Activated T-cell treated with anti-CD3 and anti-CD28 coated beads, Interleukin-2, amount 50 U/mL, for 24 hours (primary cell): ENCODE results near the gene FOXJ1.
"Not testable (repeated sequence)": the region's sequence is repeated elsewhere in the genome, so short reads cannot be mapped to it uniquely, and the experiment has no call there.

Experiments used
- DNase-seq: peaks from one replicate; pipeline ENCODE4 v3.0.0-alpha.2; 2020
- H3K27ac Mint-ChIP-seq: 2 replicates; pipeline ENCODE4 v1.8.0; 2020; ENCODE audit warnings: mild to moderate bottlenecking, mixed read lengths
- H3K27me3 Mint-ChIP-seq: 2 replicates; pipeline ENCODE4 v1.8.0; 2020; ENCODE audit warnings: mixed read lengths
- H3K36me3 Mint-ChIP-seq: 2 replicates; pipeline ENCODE4 v1.8.0; 2020; ENCODE audit warnings: low read depth, mixed read lengths
- H3K4me1 Mint-ChIP-seq: 2 replicates; pipeline ENCODE4 v1.8.0; 2020; ENCODE audit warnings: low read depth, mixed read lengths
- H3K4me3 Mint-ChIP-seq: 2 replicates; pipeline ENCODE4 v1.8.0; 2020; ENCODE audit warnings: mild to moderate bottlenecking, moderate library complexity, mixed read lengths
- H3K9me3 Mint-ChIP-seq: 2 replicates; pipeline ENCODE4 v1.8.0; 2020; ENCODE audit warnings: mixed read lengths

Gene FOXJ1, protein sequence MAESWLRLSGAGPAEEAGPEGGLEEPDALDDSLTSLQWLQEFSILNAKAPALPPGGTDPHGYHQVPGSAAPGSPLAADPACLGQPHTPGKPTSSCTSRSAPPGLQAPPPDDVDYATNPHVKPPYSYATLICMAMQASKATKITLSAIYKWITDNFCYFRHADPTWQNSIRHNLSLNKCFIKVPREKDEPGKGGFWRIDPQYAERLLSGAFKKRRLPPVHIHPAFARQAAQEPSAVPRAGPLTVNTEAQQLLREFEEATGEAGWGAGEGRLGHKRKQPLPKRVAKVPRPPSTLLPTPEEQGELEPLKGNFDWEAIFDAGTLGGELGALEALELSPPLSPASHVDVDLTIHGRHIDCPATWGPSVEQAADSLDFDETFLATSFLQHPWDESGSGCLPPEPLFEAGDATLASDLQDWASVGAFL

DNA sequence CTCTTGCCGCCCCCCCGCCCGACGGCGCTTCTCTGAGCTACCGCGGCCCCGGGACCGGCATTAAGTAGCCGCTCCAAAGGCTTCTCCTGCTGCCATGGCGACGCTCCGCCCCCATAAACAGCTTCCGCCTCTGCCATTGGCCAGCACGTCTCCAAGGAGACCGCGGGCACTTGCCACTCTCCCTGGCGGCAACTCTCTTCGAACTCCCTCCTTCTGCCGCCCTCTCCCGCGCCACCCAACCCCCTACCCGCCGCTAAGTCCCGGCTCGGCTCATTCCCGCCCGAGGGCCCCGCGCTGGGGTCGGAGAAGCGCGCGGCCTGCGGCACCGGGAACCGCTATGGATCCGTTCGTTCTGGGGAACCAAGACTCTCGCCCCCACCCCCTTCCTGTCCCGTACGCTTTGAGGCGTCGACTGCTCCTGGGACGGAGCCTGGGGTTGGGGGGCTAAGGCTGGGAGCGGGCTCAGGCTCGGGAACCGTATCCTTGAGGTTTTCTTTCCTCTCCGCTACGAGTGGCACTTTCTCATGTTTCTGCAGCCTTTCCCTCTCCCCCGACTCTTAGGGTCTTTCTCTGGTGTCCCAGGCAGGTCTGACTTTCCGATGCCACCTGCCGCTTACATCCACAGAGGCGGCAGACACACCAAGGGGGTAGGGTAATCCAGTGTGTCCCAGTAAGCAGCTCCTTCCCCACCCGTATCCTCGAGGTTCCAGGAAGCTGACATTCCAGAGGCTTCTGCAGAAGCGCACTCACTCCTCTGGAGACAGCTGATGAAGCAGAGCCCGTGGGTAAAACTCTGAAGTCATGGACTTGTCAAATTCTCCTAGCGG is at the start of gene FOXJ1:
Gene FOXJ1 (minus strand): TSS at position 34 of the 827 bp plus-strand sequence. CDS start 850 bp downstream, outside the sequence.
- H3K27ac Mint-ChIP-seq: peak within 1 kb of the TSS; percentile 77
- H3K9me3 Mint-ChIP-seq: no peaks in the 10 kb centered on the region
- H3K4me3 Mint-ChIP-seq: peak within 1 kb of the TSS; percentile 69
- peaks cover 60% of the 10 kb centered on the region for H3K4me1 Mint-ChIP-seq
- peaks cover 6% of the 10 kb centered on the region for H3K27me3 Mint-ChIP-seq
- peak; percentile 95 for DNase-seq
- peaks cover 5% of the 10 kb centered on the region for H3K36me3 Mint-ChIP-seq

- H3K36me3 Mint-ChIP-seq: peaks cover 27% of the 10 kb centered on the region
- H3K9me3 Mint-ChIP-seq: no peaks in the 10 kb centered on the region
- peaks cover 83% of the 10 kb centered on the region for H3K4me1 Mint-ChIP-seq
- H3K27ac Mint-ChIP-seq: peak overlapping the region; percentile 95
- H3K27me3 Mint-ChIP-seq: no peaks in the 10 kb centered on the region
- DNase-seq: no peak
- H3K4me3 Mint-ChIP-seq: peak overlapping the region; percentile 41
Observed at GRCh38 chr17:76189741-76190140, 48.7 kb upstream of the FOXJ1 start.

DNA sequence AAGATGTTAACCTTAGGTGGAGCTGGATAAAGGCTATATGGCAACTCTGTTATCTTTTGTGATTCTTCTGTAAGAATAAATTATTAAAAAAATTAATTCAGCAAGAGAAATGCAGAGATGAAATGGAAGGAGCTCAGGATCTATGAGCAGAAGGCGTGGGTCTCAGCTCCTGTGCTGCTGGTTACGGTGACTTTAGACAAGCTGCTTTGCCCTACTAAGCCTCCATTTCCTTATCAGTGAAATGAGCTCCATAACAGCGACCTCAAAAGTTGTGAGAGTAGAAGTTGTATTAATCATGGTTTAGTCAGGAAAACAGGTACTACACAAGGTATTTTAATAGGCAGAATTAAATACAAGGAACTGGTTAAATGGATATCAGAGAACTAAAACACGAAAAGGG is 48.2 kb upstream of the FOXJ1 start:
- H3K27ac Mint-ChIP-seq: peak overlapping the region; percentile 95
- H3K4me3 Mint-ChIP-seq: peak overlapping the region; percentile 41
- H3K4me1 Mint-ChIP-seq: peaks cover 84% of the 10 kb centered on the region
- DNase-seq: no peak
- H3K27me3 Mint-ChIP-seq: no peaks in the 10 kb centered on the region
- no peaks in the 10 kb centered on the region for H3K9me3 Mint-ChIP-seq
- H3K36me3 Mint-ChIP-seq: peaks cover 25% of the 10 kb centered on the region

GRCh38 chr17:76188213-76189016 is 47.4 kb upstream of the FOXJ1 start:
- H3K4me1 Mint-ChIP-seq: peaks cover 79% of the 10 kb centered on the region
- H3K27me3 Mint-ChIP-seq: no peaks in the 10 kb centered on the region
- peak overlapping the region; percentile 95 for H3K27ac Mint-ChIP-seq
- no peak for DNase-seq
- H3K9me3 Mint-ChIP-seq: no peaks in the 10 kb centered on the region
- no peak overlapping the region for H3K4me3 Mint-ChIP-seq
- H3K36me3 Mint-ChIP-seq: peaks cover 21% of the 10 kb centered on the region

DNA sequence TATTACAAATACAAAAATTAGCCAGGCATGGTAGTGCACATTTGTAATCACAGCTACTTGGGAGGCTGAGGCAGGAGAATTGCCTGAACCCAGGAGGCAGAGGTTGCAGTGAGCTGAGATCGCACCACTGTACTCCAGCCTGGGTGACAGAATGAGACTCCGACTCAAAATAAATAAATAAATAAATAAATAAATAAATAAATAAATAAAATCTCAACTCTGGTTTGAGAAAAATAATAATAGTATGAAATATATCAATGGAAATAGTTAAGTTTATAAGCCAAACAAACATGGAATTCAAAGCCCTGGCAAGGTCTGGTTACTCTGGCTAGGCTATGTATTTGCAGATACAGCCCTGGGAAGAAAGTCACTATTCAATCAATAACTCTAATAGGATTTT is 45.7 kb upstream of the FOXJ1 start:
- H3K9me3 Mint-ChIP-seq, H3K4me3 Mint-ChIP-seq, H3K27me3 Mint-ChIP-seq, DNase-seq: not testable (repeated sequence)
- H3K4me1 Mint-ChIP-seq: peaks cover 70% of the 10 kb centered on the region
- peaks cover 24% of the 10 kb centered on the region for H3K36me3 Mint-ChIP-seq
- H3K27ac Mint-ChIP-seq: peak overlapping the region; percentile 77

DNA sequence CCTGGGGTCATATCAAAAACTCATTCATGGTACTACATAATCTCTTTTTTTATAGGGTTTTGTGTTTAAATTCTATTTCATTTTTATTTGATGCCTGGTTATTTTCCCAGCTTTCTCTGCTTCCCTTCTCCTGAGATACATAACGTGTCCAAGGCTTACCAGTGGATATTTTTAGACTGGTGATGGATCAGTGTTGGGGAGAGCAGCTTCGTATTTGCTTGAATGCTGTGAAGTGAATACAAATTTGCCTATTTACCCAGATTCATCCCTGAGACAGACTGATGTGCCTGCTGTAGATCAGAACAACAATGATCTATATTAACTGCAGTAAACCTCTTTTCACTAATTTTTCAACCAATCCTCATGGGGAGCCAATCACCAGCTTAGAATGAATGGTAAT is 43.2 kb upstream of the FOXJ1 start:
- Mint-ChIP-seq H3K4me3 (no peak overlapping the region), H3K36me3 (peaks cover 24% of the 10 kb centered on the region), H3K27me3 (no peaks in the 10 kb centered on the region), H3K27ac (no peak overlapping the region), H3K9me3 (no peaks in the 10 kb centered on the region), H3K4me1 (peaks cover 70% of the 10 kb centered on the region)
- no peak for DNase-seq

GRCh38 chr17:76182016-76182764 is 41.1 kb upstream of the FOXJ1 start:
- H3K9me3 Mint-ChIP-seq: no peaks in the 10 kb centered on the region
- H3K36me3 Mint-ChIP-seq: peaks cover 14% of the 10 kb centered on the region
- peak overlapping the region; percentile 48 for H3K4me3 Mint-ChIP-seq
- H3K4me1 Mint-ChIP-seq: peaks cover 73% of the 10 kb centered on the region
- peak; percentile 98 for DNase-seq
- no peaks in the 10 kb centered on the region for H3K27me3 Mint-ChIP-seq
- H3K27ac Mint-ChIP-seq: peak overlapping the region; percentile 91

DNA sequence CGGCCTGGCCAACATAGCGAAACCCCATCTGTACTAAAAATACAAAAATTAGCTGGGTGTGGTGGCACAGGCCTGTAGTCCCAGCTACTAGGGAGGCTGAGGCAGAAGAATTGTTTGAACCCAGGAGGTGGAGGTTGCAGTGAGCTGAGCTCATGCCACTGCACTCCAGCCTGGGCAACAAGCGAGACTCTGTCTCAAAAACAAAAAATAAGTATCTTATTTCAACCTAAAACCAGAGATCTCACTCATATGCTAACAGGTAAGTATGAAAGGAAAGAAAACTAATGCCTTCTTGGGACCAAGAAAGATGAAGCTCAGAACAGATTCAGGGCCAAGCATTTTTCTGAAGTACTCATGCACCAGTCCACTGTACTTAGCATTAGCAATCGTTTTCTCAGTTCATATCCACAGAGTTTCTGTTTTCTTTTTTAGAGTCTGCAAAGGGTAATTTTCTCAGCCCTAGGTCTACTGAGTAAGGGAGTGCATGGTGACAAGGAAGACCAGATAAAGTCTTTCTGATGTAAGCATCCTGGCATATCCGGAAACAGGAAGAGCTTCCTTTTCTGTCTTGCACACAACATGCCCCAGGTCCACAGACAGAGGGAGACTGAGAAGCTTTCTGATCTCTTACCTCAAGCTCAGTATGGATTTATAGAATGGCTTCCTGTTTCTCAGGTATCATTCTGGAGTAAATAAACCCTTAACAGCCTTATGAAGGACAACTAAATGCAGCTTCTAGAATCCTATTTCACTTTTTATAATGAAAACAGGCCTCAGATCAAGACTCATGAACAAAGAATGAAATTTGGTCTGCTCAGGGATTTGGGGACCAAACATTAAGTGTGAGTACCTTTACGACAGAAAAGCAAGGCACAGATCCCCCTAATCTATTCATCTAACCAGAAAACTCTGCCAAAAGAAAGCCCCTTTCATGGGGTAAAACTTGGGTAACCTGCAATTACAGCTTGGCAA is 38.7 kb upstream of the FOXJ1 start:
- peak overlapping the region; percentile 94 for H3K27ac Mint-ChIP-seq
- no peaks in the 10 kb centered on the region for H3K9me3 Mint-ChIP-seq
- no peak for DNase-seq
- peak overlapping the region; percentile 64 for H3K4me3 Mint-ChIP-seq
- no peaks in the 10 kb centered on the region for H3K27me3 Mint-ChIP-seq
- H3K4me1 Mint-ChIP-seq: peaks cover 69% of the 10 kb centered on the region
- peaks cover 9% of the 10 kb centered on the region for H3K36me3 Mint-ChIP-seq

DNA sequence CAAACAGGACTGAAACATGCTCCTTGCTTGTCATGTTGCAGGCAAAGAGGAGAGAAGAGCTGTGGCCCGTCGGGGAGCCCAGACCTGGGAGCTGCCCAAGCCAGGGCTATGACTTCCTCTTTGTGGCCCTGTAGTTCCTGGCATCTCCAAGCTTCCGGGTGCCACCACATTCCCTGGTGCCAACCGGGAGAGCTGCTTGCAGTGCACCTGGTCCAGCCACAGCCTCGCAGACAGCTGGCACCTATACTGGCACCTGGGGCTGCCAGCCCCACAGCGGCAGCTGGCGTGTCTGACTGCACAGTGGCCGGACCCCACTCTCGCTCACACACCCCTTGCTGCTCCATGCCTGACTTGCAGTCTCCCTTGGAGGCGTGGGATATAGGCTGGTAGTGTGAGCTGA is 37.1 kb upstream of the FOXJ1 start:
- no peak for DNase-seq
- H3K4me3 Mint-ChIP-seq: no peak overlapping the region
- H3K9me3 Mint-ChIP-seq: no peaks in the 10 kb centered on the region
- peaks cover 62% of the 10 kb centered on the region for H3K4me1 Mint-ChIP-seq
- H3K27ac Mint-ChIP-seq: peak overlapping the region; percentile 71
- H3K36me3 Mint-ChIP-seq: peaks cover 8% of the 10 kb centered on the region
- H3K27me3 Mint-ChIP-seq: no peaks in the 10 kb centered on the region

GRCh38 chr17:76176701-76177574 is 35.9 kb upstream of the FOXJ1 start:
- peaks cover 8% of the 10 kb centered on the region for H3K36me3 Mint-ChIP-seq
- DNase-seq: no peak
- peaks cover 57% of the 10 kb centered on the region for H3K4me1 Mint-ChIP-seq
- H3K27ac Mint-ChIP-seq: peak overlapping the region; percentile 29
- H3K27me3 Mint-ChIP-seq: no peaks in the 10 kb centered on the region
- no peak overlapping the region for H3K4me3 Mint-ChIP-seq
- H3K9me3 Mint-ChIP-seq: no peaks in the 10 kb centered on the region

- H3K27me3 Mint-ChIP-seq: no peaks in the 10 kb centered on the region
- H3K4me1 Mint-ChIP-seq: peaks cover 33% of the 10 kb centered on the region
- H3K27ac Mint-ChIP-seq: no peak overlapping the region
- H3K36me3 Mint-ChIP-seq: peaks cover 15% of the 10 kb centered on the region
- H3K9me3 Mint-ChIP-seq: no peaks in the 10 kb centered on the region
- no peak overlapping the region for H3K4me3 Mint-ChIP-seq
- no peak for DNase-seq
Observed at GRCh38 chr17:76174037-76174436, 33.0 kb upstream of the FOXJ1 start.

DNA sequence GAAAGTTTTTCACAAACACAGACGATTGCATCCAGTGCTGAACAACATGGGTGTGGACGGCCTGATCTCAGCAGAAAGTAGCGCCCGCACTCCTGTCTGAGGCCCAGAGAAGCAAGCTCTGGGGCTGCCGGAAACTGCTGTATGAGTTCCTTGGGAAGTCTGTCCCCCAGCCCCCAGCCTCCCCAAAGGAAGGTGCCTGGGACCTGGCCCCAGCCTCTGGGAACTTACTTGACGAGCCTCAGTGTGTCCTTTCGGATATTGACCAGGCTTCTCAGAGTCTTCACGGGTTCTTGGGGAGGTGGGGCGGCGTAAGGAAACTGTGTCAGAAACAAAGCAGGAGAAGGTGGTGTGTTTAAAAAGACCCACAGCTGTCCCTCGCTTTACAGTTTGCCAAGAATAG is 32.4 kb upstream of the FOXJ1 start:
- Mint-ChIP-seq H3K36me3 (peaks cover 19% of the 10 kb centered on the region), H3K27me3 (no peaks in the 10 kb centered on the region), H3K27ac (no peak overlapping the region), H3K9me3 (no peaks in the 10 kb centered on the region), H3K4me3 (no peak overlapping the region), H3K4me1 (peaks cover 27% of the 10 kb centered on the region)
- no peak for DNase-seq
